Cerebellar cortex (tissue), 1 donor: ENCODE measurements around the gene KCNQ1.

Experiments used
- DNase-seq: peaks from one replicate; pipeline ENCODE4 v3.0.0-alpha.2; 2015; ENCODE audit warnings: low spot score

The KCNQ1 gene

GRCh38 chr11:2685566-2686359, 241.0 kb downstream of the KCNQ1 start:
- DNase-seq, result no peak

GRCh38 chr11:2686360-2687222, 241.8 kb downstream of the KCNQ1 start:
- DNase-seq, result no peak

- DNase-seq, result no peak
These were observed 242.4 kb downstream of the KCNQ1 start for GRCh38 chr11:2687223-2687530.

- no peak for DNase-seq
These were observed 243.0 kb downstream of the KCNQ1 start for GRCh38 chr11:2687782-2688191.

DNA sequence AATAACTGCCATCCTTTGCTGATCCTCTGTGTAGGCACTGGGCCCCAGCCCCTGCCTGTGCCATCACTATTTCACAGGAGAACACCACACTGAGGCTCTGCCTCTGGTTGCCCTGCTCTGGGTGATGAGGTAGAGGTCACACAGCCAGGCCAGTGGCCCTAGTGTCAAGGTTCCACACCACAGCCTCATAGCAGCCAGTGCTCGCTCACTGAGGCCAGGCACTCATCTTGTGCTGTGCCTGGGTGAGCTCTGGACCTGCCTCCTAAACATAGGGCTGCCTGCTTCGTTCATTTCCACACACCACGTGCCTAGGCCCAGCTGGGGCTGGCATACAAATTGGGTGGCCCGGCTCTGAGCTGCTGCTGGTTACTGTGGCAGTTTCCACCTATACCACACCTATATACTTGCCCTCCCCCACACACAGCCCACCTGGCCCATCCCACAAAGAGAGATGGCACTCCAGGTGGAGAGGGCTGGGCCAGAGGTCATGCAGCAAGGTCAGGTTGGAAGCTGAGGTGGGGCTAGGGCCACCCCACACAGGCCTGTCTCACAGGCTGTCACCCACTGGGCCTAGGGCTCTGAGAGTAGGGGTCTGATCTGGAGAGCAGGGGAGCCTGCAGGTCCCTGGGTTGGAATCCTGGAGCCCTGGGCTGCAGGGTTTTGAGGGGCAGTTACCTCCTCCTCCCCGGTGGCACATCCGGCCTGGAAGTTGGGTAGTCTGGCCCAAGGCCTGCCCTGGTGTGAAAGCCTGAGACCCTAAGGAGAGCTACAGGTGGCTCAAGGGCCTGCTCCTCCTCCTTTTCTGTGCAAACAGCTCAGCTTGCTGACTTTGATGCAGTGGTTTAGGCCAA, 243.8 kb downstream of the KCNQ1 start:
- no peak for DNase-seq

- DNase-seq, result no peak
These were observed 245.1 kb downstream of the KCNQ1 start for GRCh38 chr11:2689651-2690575.

DNA sequence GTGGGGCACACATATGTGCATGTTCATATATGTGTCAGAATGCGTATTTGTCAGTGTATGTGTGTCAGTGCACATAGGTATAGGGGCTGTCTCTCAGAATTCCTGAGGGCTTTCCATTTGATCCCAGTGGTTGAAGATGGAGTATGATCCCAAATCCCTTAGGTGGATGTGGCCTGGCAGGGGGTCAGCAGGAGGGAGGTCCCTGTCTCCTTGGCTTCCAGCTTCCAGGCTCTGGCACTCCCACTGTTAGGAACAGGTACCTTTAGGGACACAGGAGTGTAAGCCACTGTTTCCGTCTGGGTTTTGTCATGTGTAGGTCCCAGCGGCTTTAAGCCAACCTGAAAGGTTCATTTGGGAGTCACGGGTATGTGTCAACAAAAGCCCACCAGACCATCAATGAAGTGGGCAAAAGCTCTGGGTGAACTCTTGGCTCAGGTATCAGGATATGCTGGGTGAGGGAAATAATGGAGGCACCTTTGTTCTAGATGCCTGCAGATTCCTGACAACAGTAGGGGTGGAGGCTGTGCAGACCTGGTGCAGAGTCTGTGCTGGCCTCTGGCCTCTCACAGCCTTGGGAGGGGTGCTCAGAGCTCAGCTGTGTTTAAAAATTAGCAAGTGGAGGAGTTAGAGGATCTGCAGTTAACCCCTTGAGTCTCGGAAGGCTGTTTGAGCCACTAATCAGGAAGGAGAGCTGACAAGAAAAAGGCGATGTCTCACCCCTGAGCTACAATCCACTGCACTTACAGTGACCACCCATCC, 246.0 kb downstream of the KCNQ1 start:
- DNase-seq, result no peak

GRCh38 chr11:2691355-2691761, 246.6 kb downstream of the KCNQ1 start:
- no peak for DNase-seq

GRCh38 chr11:2691991-2692875, 247.4 kb downstream of the KCNQ1 start:
- DNase-seq, result no peak

GRCh38 chr11:2693271-2694261, 248.8 kb downstream of the KCNQ1 start:
- no peak for DNase-seq

GRCh38 chr11:2694495-2694894, 249.7 kb downstream of the KCNQ1 start:
- DNase-seq, result no peak

DNA sequence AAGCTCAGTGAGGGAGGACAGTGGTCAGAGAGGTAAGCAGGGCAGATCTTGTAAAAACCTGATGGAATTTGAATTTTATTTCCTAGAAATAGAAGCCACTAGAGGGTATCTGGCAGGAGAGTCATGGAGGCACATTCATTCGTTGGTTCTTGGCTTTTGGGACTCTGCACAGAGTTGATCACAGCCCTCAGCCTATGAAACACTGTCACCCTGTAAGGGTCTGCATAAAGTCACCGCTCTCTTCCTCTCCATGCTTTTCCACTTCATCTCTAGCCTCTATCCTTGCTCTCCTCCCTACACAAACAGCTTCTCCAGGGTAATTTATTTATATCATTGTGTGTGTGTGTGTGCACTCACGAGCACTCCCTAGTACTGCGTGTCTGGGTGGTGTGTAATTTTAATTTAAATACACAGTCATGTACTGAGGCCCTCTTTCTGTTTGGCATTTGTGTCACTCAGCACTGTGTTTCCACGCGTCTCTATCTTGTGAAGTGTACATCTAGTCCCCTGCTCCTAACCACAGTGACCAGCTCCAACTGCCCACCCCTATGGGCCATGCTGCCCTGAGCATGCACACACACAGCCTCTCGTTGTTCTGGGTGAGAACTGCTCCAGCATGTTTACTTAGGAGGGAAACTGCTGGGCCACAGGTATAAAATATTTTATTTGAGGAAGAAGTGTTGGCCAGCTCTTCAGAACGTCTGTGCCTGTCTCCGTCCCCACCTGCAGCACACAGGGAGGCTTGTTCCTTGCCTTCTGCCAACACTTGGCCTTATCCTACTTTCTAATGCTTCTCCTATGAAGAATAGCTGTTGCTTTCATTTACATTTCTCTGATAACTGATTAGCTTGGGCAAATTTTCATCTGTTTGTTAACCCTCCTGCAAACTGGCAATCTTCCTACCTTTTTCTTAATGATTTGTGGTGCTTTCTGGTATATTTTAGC, 250.5 kb downstream of the KCNQ1 start:
- no peak for DNase-seq

- no peak for DNase-seq
These were observed 251.6 kb downstream of the KCNQ1 start for GRCh38 chr11:2696455-2696854.

GRCh38 chr11:2697866-2698265, 253.1 kb downstream of the KCNQ1 start:
- no peak for DNase-seq

- DNase-seq, result no peak
These were observed 253.8 kb downstream of the KCNQ1 start for GRCh38 chr11:2698386-2699184.

DNA sequence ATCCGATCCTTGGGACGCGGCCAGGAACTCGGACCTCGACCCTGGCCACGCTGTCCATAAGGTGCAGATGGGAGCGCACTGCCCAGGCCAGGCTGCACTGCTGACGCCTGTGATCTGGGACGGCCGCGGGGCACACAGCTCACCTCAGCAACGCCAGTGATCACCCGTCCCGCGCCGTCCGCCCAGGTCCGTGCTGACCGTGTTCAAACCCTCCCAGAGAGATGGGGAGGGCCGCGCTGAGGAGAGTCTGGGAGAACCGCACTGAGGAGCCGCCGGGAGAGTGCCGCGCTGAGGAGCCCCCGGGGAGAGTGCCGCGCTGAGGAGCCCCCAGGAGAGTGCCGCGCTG, 254.3 kb downstream of the KCNQ1 start:
- DNase-seq, result no peak
